ENCODE data around the gene RASSF7.

The RASSF7 gene

GRCh38 chr11:611001-611996 is 50.5 kb downstream of the RASSF7 start:
- no peak for DNase-seq

- no peak for DNase-seq
Observed at GRCh38 chr11:612201-612960, 51.6 kb downstream of the RASSF7 start.

DNA sequence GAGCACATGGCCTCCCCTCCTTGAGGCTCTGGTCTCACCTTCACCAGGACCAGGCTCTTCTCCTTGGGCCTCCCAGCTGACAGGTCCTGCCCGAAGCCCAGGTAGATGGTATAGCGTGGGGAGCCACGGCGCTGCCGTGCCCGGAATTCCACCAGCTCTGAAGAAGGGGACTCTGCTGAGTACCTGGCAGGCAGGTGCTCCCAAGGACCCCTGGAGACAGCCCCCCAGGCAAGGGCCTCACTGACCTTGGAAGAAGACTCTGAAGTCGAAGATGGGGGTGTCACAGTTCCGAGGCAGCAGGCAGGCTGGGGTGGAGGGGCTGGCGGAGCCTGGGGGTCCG is 52.2 kb downstream of the RASSF7 start:
- DNase-seq, result no peak

GRCh38 chr11:613369-613968 is 52.7 kb downstream of the RASSF7 start:
- peak; percentile 73 to 92 (median 86) for DNase-seq

All from stimulated activated naive CD4-positive, alpha-beta T cell (primary cell).